Hematopoietic multipotent progenitor cell treated with erythropoietin and hydrocortisone succinate and interleukin-3 and kit ligand, for 6 days (in vitro differentiated cells): ENCODE results near the gene PROSER2.

Source experiments
- DNase-seq: peaks from one replicate; pipeline ENCODE4 v3.0.0-alpha.2; 2015

PROSER2 gene

GRCh38 chr10:11870900-11871400 lies 47.8 kb downstream of the PROSER2 start:
- DNase-seq, result no peak

- peak; percentile 39 for DNase-seq
These were observed 48.3 kb downstream of the PROSER2 start for GRCh38 chr10:11871466-11871865.

- peak; percentile 97 for DNase-seq
These were observed 51.7 kb downstream of the PROSER2 start for GRCh38 chr10:11874568-11875493.

- peak; percentile 72 for DNase-seq
These were observed 52.5 kb downstream of the PROSER2 start for GRCh38 chr10:11875494-11876281.

GRCh38 chr10:11876324-11876723 lies 53.2 kb downstream of the PROSER2 start:
- DNase-seq, result no peak

- DNase-seq, result no peak
These were observed 53.8 kb downstream of the PROSER2 start for GRCh38 chr10:11876805-11877590.

GRCh38 chr10:11877591-11877905 lies 54.4 kb downstream of the PROSER2 start:
- no peak for DNase-seq

- no peak for DNase-seq
These were observed 55.6 kb downstream of the PROSER2 start for GRCh38 chr10:11878776-11879175.

- DNase-seq, result peak; percentile 85
These were observed 56.4 kb downstream of the PROSER2 start for GRCh38 chr10:11879387-11880094.

GRCh38 chr10:11880151-11881029 lies 57.2 kb downstream of the PROSER2 start:
- DNase-seq, result no peak

GRCh38 chr10:11881030-11881476 lies 57.9 kb downstream of the PROSER2 start:
- DNase-seq, result no peak

- peak; percentile 42 for DNase-seq
These were observed 58.6 kb downstream of the PROSER2 start for GRCh38 chr10:11881477-11882417.

GRCh38 chr10:11882646-11883375 lies 59.7 kb downstream of the PROSER2 start:
- peak; percentile 84 for DNase-seq

- no peak for DNase-seq
These were observed 61.7 kb downstream of the PROSER2 start for GRCh38 chr10:11884706-11885423.

GRCh38 chr10:11885437-11886137 lies 62.4 kb downstream of the PROSER2 start:
- no peak for DNase-seq

- DNase-seq, result no peak
These were observed 63.0 kb downstream of the PROSER2 start for GRCh38 chr10:11886138-11886474.

- peak; percentile 72 for DNase-seq
These were observed 63.7 kb downstream of the PROSER2 start for GRCh38 chr10:11886851-11887250.
